ENCODE data around the gene GPATCH4. TPM values are rescaled to one million over a fixed set of nuclear protein-coding genes. Genes with fewer than 3 reads are reported as not detected.
"Not testable (repeated sequence)": the region's sequence is repeated elsewhere in the genome, so short reads cannot be mapped to it uniquely, and the experiment has no call there.

GPATCH4 gene
- total and polyA plus RNA-seq, 2 donors (not counting 1 experiment from before 2014, with no cell fraction given) = 12.2 to 23.6 TPM

DNA sequence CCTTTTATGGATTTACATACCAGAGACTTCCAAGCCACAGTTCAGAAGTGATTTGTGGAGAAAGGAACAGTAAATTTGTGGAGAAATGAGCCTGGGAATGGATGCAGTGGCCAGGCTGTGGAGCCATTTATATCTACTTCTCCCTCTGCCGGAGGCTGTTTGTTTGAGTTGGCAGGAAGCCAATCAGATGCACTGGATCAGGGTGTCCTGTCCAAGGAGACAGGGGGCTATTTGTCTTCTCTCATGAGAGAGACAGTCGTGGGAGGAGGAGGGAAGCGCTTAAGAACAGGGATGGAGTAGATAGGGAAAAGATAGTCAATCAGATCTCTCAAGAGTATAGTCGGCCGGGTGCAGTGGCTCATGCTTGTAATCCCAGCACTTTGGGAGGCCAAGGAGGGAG is 15.2 kb upstream of the GPATCH4 start:
- peak; percentile 63 to 66 for DNase-seq (ENCODE audit: low read depth in 2 of 2)
- H2AFZ ChIP-seq (ENCODE audit: low read length) = no peak overlapping the region
- no peaks in the 10 kb centered on the region for H3K79me2 ChIP-seq (ENCODE audit: control insufficient read depth, insufficient read depth, low read length)
- TF ChIP-seq, protein P1, sequence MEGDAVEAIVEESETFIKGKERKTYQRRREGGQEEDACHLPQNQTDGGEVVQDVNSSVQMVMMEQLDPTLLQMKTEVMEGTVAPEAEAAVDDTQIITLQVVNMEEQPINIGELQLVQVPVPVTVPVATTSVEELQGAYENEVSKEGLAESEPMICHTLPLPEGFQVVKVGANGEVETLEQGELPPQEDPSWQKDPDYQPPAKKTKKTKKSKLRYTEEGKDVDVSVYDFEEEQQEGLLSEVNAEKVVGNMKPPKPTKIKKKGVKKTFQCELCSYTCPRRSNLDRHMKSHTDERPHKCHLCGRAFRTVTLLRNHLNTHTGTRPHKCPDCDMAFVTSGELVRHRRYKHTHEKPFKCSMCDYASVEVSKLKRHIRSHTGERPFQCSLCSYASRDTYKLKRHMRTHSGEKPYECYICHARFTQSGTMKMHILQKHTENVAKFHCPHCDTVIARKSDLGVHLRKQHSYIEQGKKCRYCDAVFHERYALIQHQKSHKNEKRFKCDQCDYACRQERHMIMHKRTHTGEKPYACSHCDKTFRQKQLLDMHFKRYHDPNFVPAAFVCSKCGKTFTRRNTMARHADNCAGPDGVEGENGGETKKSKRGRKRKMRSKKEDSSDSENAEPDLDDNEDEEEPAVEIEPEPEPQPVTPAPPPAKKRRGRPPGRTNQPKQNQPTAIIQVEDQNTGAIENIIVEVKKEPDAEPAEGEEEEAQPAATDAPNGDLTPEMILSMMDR (conservative IDR thresholded peaks at IDR 0.05 in 1 of 2, IDR thresholded peaks at IDR 0.05 in 1 of 2; ENCODE audit: low read depth in 1 of 2, low read length in 2 of 2) = peak; percentile 13 to 21
- TF ChIP-seq EZH2 (IDR thresholded peaks at IDR 0.05; ENCODE audit: low read length, missing control alignments) = no peak
- H3K27ac ChIP-seq (ENCODE audit: insufficient read depth, low read length) = no peak overlapping the region
- no peak overlapping the region for H3K9ac ChIP-seq (ENCODE audit: insufficient read depth, low read length)
- no peaks in the 10 kb centered on the region for H3K36me3 ChIP-seq (ENCODE audit: control insufficient read depth, insufficient read depth, low read length)
- no peak overlapping the region for H3K4me2 ChIP-seq (ENCODE audit: extremely low read depth, insufficient read depth, low read length)
- H4K20me1 ChIP-seq (ENCODE audit: control insufficient read depth, extremely low read depth, insufficient read depth, low read length) = no peaks in the 10 kb centered on the region
- H3K27me3 ChIP-seq (ENCODE audit: control insufficient read depth, insufficient read depth, low read length) = peaks cover 35% of the 10 kb centered on the region
- no peak overlapping the region for H3K4me3 ChIP-seq (replicated peaks in 1 of 4; ENCODE audit: control extremely low read depth in 1 of 4, insufficient read depth in 1 of 4, low read depth in 3 of 4, low read length in 4 of 4)
- H3K4me1 ChIP-seq (ENCODE audit: control insufficient read depth, extremely low read depth, insufficient read depth, low read length) = no peaks in the 10 kb centered on the region
- no peaks in the 10 kb centered on the region for H3K9me3 ChIP-seq (ENCODE audit: control insufficient read depth, insufficient read depth, low read depth, low read length)

DNA sequence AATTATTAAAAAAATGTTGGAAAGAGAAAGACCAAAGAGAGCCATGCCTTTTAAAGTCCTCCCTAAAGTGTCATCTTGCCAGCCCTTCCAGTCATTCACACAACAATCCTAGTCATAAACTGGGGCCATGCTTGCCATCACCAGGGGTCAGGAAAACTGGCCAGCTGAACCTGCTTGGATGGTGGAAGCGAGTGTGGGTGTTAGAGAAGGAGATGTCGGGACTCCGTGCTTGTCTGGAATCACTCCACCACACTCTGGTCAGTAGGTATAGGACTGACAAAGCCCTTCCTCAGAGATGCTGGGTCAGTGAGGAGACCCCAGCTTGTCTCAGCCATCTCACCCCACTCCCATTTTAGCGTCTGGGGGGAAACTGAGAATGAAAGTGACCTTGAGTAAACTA is 14.7 kb upstream of the GPATCH4 start:
- Histone ChIP-seq H4K20me1 (ENCODE audit: control insufficient read depth, extremely low read depth, insufficient read depth, low read length) (no peaks in the 10 kb centered on the region), H2AFZ (ENCODE audit: low read length) (no peak overlapping the region), H3K4me3 (replicated peaks in 1 of 4; ENCODE audit: control extremely low read depth in 1 of 4, insufficient read depth in 1 of 4, low read depth in 3 of 4, low read length in 4 of 4) (peak overlapping the region in 1 of 4 experiments; percentile 6), H3K79me2 (ENCODE audit: control insufficient read depth, insufficient read depth, low read length) (no peaks in the 10 kb centered on the region), H3K4me2 (ENCODE audit: extremely low read depth, insufficient read depth, low read length) (peak overlapping the region; percentile 7), H3K27ac (ENCODE audit: insufficient read depth, low read length) (no peak overlapping the region), H3K4me1 (ENCODE audit: control insufficient read depth, extremely low read depth, insufficient read depth, low read length) (no peaks in the 10 kb centered on the region), H3K27me3 (ENCODE audit: control insufficient read depth, insufficient read depth, low read length) (peaks cover 30% of the 10 kb centered on the region), H3K9me3 (ENCODE audit: control insufficient read depth, insufficient read depth, low read depth, low read length) (no peaks in the 10 kb centered on the region), H3K36me3 (ENCODE audit: control insufficient read depth, insufficient read depth, low read length) (no peaks in the 10 kb centered on the region), H3K9ac (ENCODE audit: insufficient read depth, low read length) (no peak overlapping the region)
- no peak for TF ChIP-seq EZH2 (IDR thresholded peaks at IDR 0.05; ENCODE audit: low read length, missing control alignments)
- TF ChIP-seq, protein P1 (conservative IDR thresholded peaks at IDR 0.05 in 1 of 2, IDR thresholded peaks at IDR 0.05 in 1 of 2; ENCODE audit: low read depth in 1 of 2, low read length in 2 of 2) = no peak
- DNase-seq (ENCODE audit: low read depth in 2 of 2) = no peak

DNA sequence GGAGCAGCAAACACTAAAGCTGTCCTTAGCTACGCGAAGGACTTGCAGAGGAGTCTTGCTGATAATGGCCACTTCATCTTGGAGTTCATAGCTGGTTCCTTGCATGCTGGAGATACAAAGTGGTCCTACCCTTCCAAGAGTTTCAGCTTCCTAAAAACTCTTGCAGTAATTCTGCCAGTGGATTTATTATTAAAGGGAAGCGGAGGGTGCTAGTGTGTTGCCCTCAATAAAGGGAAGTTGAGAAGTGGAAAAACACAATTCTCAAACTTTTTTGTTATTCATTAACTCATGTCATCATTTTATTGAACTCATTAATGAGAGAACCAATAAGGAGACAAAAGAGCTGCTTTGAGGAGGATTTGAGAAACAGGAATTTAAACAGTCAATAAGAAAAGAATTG is 11.4 kb upstream of the GPATCH4 start:
- no peak for DNase-seq (ENCODE audit: low read depth in 2 of 2)
- no peak overlapping the region for H2AFZ ChIP-seq (ENCODE audit: low read length)
- H3K27me3 ChIP-seq (ENCODE audit: control insufficient read depth, insufficient read depth, low read length) = peaks cover 13% of the 10 kb centered on the region
- H3K36me3 ChIP-seq (ENCODE audit: control insufficient read depth, insufficient read depth, low read length) = no peaks in the 10 kb centered on the region
- H3K4me1 ChIP-seq (ENCODE audit: control insufficient read depth, extremely low read depth, insufficient read depth, low read length) = no peaks in the 10 kb centered on the region
- no peaks in the 10 kb centered on the region for H3K79me2 ChIP-seq (ENCODE audit: control insufficient read depth, insufficient read depth, low read length)
- H3K27ac ChIP-seq (ENCODE audit: insufficient read depth, low read length) = no peak overlapping the region
- no peaks in the 10 kb centered on the region for H3K9me3 ChIP-seq (ENCODE audit: control insufficient read depth, insufficient read depth, low read depth, low read length)
- H3K4me3 ChIP-seq (replicated peaks in 1 of 4; ENCODE audit: control extremely low read depth in 1 of 4, insufficient read depth in 1 of 4, low read depth in 3 of 4, low read length in 4 of 4) = no peak overlapping the region
- no peak for TF ChIP-seq EZH2 (IDR thresholded peaks at IDR 0.05; ENCODE audit: low read length, missing control alignments)
- TF ChIP-seq, protein P1 (conservative IDR thresholded peaks at IDR 0.05 in 1 of 2, IDR thresholded peaks at IDR 0.05 in 1 of 2; ENCODE audit: low read depth in 1 of 2, low read length in 2 of 2) = no peak
- no peak overlapping the region for H3K4me2 ChIP-seq (ENCODE audit: extremely low read depth, insufficient read depth, low read length)
- H3K9ac ChIP-seq (ENCODE audit: insufficient read depth, low read length) = no peak overlapping the region
- no peaks in the 10 kb centered on the region for H4K20me1 ChIP-seq (ENCODE audit: control insufficient read depth, extremely low read depth, insufficient read depth, low read length)

DNA sequence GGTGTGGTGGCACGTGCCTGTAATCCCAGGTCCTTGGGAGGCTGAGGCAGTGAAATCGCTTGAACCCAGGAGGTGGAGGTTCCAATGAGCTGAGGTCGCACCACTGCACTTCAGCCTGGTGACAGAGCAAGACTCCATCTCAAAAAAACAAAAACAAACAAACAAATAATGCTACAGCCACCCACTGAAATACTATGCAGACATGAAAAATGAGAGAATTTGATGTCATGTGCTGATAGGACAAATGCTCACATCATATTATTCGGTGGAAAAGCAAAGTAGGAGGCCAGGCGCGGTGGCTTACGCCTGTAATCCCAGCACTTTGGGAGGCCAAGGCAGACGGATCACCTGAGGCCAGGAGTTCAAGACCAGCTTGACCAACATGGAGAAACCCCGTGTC is 8.8 kb upstream of the GPATCH4 start:
- not testable (repeated sequence) for H3K27ac ChIP-seq (ENCODE audit: insufficient read depth, low read length); H3K4me3 ChIP-seq (replicated peaks in 1 of 4; ENCODE audit: control extremely low read depth in 1 of 4, insufficient read depth in 1 of 4, low read depth in 3 of 4, low read length in 4 of 4); H3K27me3 ChIP-seq (ENCODE audit: control insufficient read depth, insufficient read depth, low read length); H3K4me1 ChIP-seq (ENCODE audit: control insufficient read depth, extremely low read depth, insufficient read depth, low read length); H3K9ac ChIP-seq (ENCODE audit: insufficient read depth, low read length); H3K9me3 ChIP-seq (ENCODE audit: control insufficient read depth, insufficient read depth, low read depth, low read length); H3K4me2 ChIP-seq (ENCODE audit: extremely low read depth, insufficient read depth, low read length); H2AFZ ChIP-seq (ENCODE audit: low read length); DNase-seq (ENCODE audit: low read depth in 2 of 2); H3K79me2 ChIP-seq (ENCODE audit: control insufficient read depth, insufficient read depth, low read length); H3K36me3 ChIP-seq (ENCODE audit: control insufficient read depth, insufficient read depth, low read length); H4K20me1 ChIP-seq (ENCODE audit: control insufficient read depth, extremely low read depth, insufficient read depth, low read length)
